ENCODE data around the gene PPP1R26.

GRCh38 chr9:135454737-135455136, 24.8 kb upstream of the PPP1R26 start:
- TF ChIP-seq CTCF (IDR thresholded peaks at IDR 0.05), result no peak
- no peak for TF ChIP-seq POLR2A (IDR thresholded peaks at IDR 0.05)
